Astrocyte (in vitro differentiated cells and primary cell): ENCODE results near the gene ELOVL2. TPM values are rescaled to one million over a fixed set of nuclear protein-coding genes. Genes with fewer than 3 reads are reported as not detected.

Experiments used
- DNase-seq: peaks from one replicate; pipeline ENCODE4 v3.0.0-alpha.2; 2010; ENCODE audit warnings: low read depth
- FAIRE-seq: peaks from 2 replicates; lab custom pipeline; 2011; peaks lifted over from hg19 to GRCh38; lab: Jason Lieb, UNC
- H2AFZ ChIP-seq: 2 replicates; pipeline ENCODE4 v1.6.0; 2012; ENCODE audit warnings: low read depth, low read length, inconsistent platforms
- H3K27ac ChIP-seq: 2 replicates; pipeline ENCODE4 v1.5.1; 2011; ENCODE audit warnings: low read depth, low read length, inconsistent platforms
- H3K27me3 ChIP-seq: 2 replicates; pipeline ENCODE4 v1.6.0; 2011; ENCODE audit warnings: low read length, inconsistent platforms; ENCODE audit not compliant: insufficient read depth
- H3K36me3 ChIP-seq: 2 replicates; pipeline ENCODE4 v1.5.1; 2011; ENCODE audit warnings: low read length, inconsistent platforms; ENCODE audit not compliant: insufficient read depth
- H3K4me1 ChIP-seq: 2 replicates; pipeline ENCODE4 v1.5.1; 2011; ENCODE audit warnings: low read length, inconsistent platforms; ENCODE audit not compliant: insufficient read depth
- H3K4me2 ChIP-seq: 2 replicates; pipeline ENCODE4 v1.6.0; 2012; ENCODE audit warnings: low read length, inconsistent platforms
- H3K4me3 ChIP-seq: 2 replicates; pipeline ENCODE4 v1.5.1; 2011; ENCODE audit warnings: low read depth, mild to moderate bottlenecking, low read length, inconsistent platforms; ENCODE audit not compliant: insufficient read depth
- H3K79me2 ChIP-seq: 2 replicates; pipeline ENCODE4 v1.6.0; 2012; ENCODE audit warnings: mild to moderate bottlenecking, low read length, inconsistent platforms; ENCODE audit not compliant: insufficient read depth
- H3K9ac ChIP-seq: 2 replicates; pipeline ENCODE4 v1.6.0; 2012; ENCODE audit warnings: mild to moderate bottlenecking, low read length, inconsistent platforms
- H3K9me3 ChIP-seq: 2 replicates; pipeline ENCODE4 v1.5.1; 2012; ENCODE audit warnings: low read depth, mild to moderate bottlenecking, low read length, inconsistent platforms; ENCODE audit not compliant: insufficient read depth
- H4K20me1 ChIP-seq: 2 replicates; pipeline ENCODE4 v1.6.0; 2012; ENCODE audit warnings: low read length, inconsistent platforms; ENCODE audit not compliant: insufficient read depth
- H3K27ac Mint-ChIP-seq: one replicate; pipeline ENCODE4 v1.8.0; 2021; ENCODE audit warnings: mild to moderate bottlenecking, mixed read lengths; ENCODE audit not compliant: unreplicated experiment
- H3K27me3 Mint-ChIP-seq: one replicate; pipeline ENCODE4 v1.8.0; 2021; ENCODE audit warnings: low read depth, mixed read lengths; ENCODE audit not compliant: unreplicated experiment
- H3K36me3 Mint-ChIP-seq: one replicate; pipeline ENCODE4 v1.8.0; 2021; ENCODE audit warnings: low read depth, mixed read lengths; ENCODE audit not compliant: unreplicated experiment
- H3K4me1 Mint-ChIP-seq: one replicate; pipeline ENCODE4 v1.8.0; 2021; ENCODE audit warnings: low read depth, mixed read lengths; ENCODE audit not compliant: unreplicated experiment
- H3K4me3 Mint-ChIP-seq: one replicate; pipeline ENCODE4 v1.8.0; 2021; ENCODE audit warnings: mild to moderate bottlenecking, moderate library complexity, mixed read lengths; ENCODE audit not compliant: unreplicated experiment
- H3K9me3 Mint-ChIP-seq: one replicate; pipeline ENCODE4 v1.8.0; 2021; ENCODE audit warnings: mild to moderate bottlenecking, mixed read lengths; ENCODE audit not compliant: unreplicated experiment
- CTCF ChIP-seq: IDR thresholded peaks from 2 replicates; pipeline ENCODE4 v1.5.1; 2011; ENCODE audit warnings: low read depth, mild to moderate bottlenecking, inconsistent platforms, low read length, moderate library complexity; ENCODE audit not compliant: insufficient read depth
- EZH2 ChIP-seq: IDR thresholded peaks from 2 replicates; pipeline ENCODE4 v1.6.1; 2012; ENCODE audit warnings: mild to moderate bottlenecking, low read length, inconsistent platforms; ENCODE audit not compliant: insufficient read depth
- total RNA-seq: library from RNA; stranded (reverse); gene quantifications from 2 replicates; pipeline ENCODE4 v1.2.1, GENCODE V29; 2021

The ELOVL2 gene
- total RNA-seq, 1 donor from 2014 or later: 5.7 TPM

DNA sequence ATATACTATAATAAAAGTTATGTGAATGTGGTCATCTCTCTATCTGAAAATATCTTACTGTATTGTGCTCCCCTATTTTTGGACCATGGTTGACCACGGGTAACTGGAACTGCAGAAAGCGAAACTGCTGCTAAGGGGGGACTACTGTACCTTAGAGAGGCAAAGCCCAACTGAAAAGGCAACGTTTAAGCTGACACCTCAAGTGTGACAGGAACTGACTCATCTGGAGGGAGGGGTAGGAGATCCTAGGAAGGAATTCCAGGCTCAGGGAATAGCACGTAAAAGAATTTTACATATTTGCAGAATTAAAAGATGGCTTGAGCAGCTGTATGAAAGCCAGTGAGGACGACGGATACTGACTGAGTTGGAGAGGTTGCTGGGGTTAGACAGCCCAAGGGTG is 34.8 kb downstream of the ELOVL2 start:
- Histone ChIP-seq H3K9me3 (no peaks in the 10 kb centered on the region), H2AFZ (no peak overlapping the region), H3K27ac (no peak overlapping the region), H3K4me3 (no peak overlapping the region), H3K79me2 (no peaks in the 10 kb centered on the region), H3K4me1 (peaks cover 24% of the 10 kb centered on the region), H3K9ac (no peak overlapping the region), H3K36me3 (no peaks in the 10 kb centered on the region), H3K27me3 (no peaks in the 10 kb centered on the region), H4K20me1 (no peaks in the 10 kb centered on the region), H3K4me2 (peak overlapping the region; percentile 69)
- Mint-ChIP-seq H3K27me3 (no peaks in the 10 kb centered on the region), H3K4me3 (no peak overlapping the region), H3K36me3 (no peaks in the 10 kb centered on the region), H3K27ac (peak overlapping the region; percentile 77), H3K9me3 (no peaks in the 10 kb centered on the region), H3K4me1 (peaks cover 47% of the 10 kb centered on the region)
- FAIRE-seq (no peak), DNase-seq (peak; percentile 77)
- TF ChIP-seq EZH2: no peak
- no peak for TF ChIP-seq CTCF

DNA sequence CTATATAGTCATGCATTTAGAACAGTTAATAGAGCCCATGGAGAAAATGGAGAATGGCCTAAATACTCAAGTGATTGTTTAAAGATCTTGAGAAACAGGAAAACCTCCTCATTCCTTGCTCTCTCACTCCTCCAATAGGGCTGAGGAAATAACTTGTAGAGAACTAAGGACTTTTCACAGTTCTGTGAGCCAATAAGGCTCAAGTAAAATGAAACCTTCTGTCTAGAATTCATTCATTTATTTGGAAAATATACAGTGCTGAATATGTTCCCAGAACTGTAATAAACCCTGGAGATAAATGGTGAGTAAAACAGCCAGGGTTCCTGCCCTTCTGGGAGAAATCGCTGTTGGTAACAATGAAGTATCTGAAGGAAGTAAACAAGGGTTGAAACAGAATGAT is 35.3 kb downstream of the ELOVL2 start:
- Mint-ChIP-seq H3K36me3 (no peaks in the 10 kb centered on the region), H3K27me3 (no peaks in the 10 kb centered on the region), H3K4me1 (peaks cover 44% of the 10 kb centered on the region), H3K4me3 (no peak overlapping the region), H3K27ac (no peak overlapping the region), H3K9me3 (no peaks in the 10 kb centered on the region)
- Histone ChIP-seq H2AFZ (no peak overlapping the region), H3K9ac (no peak overlapping the region), H3K9me3 (no peaks in the 10 kb centered on the region), H3K36me3 (no peaks in the 10 kb centered on the region), H3K27ac (no peak overlapping the region), H3K79me2 (no peaks in the 10 kb centered on the region), H3K4me2 (peak overlapping the region; percentile 69), H3K4me1 (peaks cover 24% of the 10 kb centered on the region), H3K4me3 (no peak overlapping the region), H3K27me3 (no peaks in the 10 kb centered on the region), H4K20me1 (no peaks in the 10 kb centered on the region)
- FAIRE-seq (no peak), DNase-seq (peak; percentile 49)
- no peak for TF ChIP-seq EZH2
- TF ChIP-seq CTCF: no peak

- no peak for TF ChIP-seq EZH2
- TF ChIP-seq CTCF: no peak
- Histone ChIP-seq H3K27me3 (no peaks in the 10 kb centered on the region), H2AFZ (no peak overlapping the region), H3K27ac (no peak overlapping the region), H3K79me2 (no peaks in the 10 kb centered on the region), H3K9me3 (no peaks in the 10 kb centered on the region), H3K36me3 (no peaks in the 10 kb centered on the region), H4K20me1 (no peaks in the 10 kb centered on the region), H3K4me1 (peaks cover 24% of the 10 kb centered on the region), H3K4me3 (no peak overlapping the region), H3K4me2 (no peak overlapping the region), H3K9ac (no peak overlapping the region)
- H3K27ac Mint-ChIP-seq: peak overlapping the region; percentile 58
- H3K4me3 Mint-ChIP-seq: no peak overlapping the region
- peak; percentile 70 for DNase-seq
- no peaks in the 10 kb centered on the region for H3K27me3 Mint-ChIP-seq
- no peaks in the 10 kb centered on the region for H3K9me3 Mint-ChIP-seq
- H3K36me3 Mint-ChIP-seq: no peaks in the 10 kb centered on the region
- peak; percentile 23 for FAIRE-seq
- peaks cover 43% of the 10 kb centered on the region for H3K4me1 Mint-ChIP-seq
Observed at GRCh38 chr6:11007715-11008608, 36.1 kb downstream of the ELOVL2 start.
